Smooth muscle cell of the brain vasculature (primary cell): ENCODE measurements around the gene AKAP8L.

Source experiments
- DNase-seq: peaks from one replicate; pipeline ENCODE4 v3.0.0-alpha.2; 2012; ENCODE audit warnings: low read depth, low spot score

Gene AKAP8L

DNA sequence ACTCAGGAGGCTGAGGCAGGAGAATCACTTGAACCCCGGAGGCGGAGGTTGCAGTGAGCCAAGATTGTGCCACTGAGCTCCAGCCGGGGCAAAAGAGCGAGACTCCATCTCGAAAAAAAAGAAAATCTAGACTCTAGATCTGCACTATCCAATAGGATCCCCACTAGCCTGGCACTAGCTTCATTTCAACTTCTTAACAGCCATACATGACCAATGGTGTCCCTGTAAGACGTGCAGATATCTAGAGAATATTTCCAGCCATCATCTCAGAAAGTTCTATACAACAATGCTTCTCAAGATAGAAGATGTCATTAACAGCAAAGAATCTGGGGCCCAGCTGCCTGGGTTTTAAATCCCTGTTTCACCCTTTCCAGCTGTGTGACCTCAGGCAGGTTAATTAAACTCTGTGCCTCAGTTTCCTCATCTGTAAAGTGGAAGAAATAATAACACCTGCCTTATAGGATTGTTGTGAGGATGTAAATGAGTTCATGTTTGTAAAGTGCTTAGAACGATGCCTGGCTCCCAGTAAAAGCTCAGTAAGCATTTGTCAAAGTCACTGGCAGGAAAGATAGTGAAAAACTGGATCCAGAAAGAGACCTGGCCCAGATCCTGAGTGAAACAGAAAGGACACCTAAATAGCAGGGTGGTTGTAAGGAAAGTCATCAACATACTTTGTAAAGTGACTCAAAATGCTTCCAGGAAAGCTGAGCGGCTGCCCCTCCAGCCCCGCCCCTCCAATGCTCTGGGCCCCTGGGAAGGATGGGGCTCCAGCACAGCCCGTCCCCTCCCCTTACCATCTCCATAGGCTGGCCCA lies 17.4 kb upstream of the AKAP8L start:
- DNase-seq: no peak

- no peak for DNase-seq
These were observed 14.8 kb upstream of the AKAP8L start for GRCh38 chr19:15433519-15434069.

DNA sequence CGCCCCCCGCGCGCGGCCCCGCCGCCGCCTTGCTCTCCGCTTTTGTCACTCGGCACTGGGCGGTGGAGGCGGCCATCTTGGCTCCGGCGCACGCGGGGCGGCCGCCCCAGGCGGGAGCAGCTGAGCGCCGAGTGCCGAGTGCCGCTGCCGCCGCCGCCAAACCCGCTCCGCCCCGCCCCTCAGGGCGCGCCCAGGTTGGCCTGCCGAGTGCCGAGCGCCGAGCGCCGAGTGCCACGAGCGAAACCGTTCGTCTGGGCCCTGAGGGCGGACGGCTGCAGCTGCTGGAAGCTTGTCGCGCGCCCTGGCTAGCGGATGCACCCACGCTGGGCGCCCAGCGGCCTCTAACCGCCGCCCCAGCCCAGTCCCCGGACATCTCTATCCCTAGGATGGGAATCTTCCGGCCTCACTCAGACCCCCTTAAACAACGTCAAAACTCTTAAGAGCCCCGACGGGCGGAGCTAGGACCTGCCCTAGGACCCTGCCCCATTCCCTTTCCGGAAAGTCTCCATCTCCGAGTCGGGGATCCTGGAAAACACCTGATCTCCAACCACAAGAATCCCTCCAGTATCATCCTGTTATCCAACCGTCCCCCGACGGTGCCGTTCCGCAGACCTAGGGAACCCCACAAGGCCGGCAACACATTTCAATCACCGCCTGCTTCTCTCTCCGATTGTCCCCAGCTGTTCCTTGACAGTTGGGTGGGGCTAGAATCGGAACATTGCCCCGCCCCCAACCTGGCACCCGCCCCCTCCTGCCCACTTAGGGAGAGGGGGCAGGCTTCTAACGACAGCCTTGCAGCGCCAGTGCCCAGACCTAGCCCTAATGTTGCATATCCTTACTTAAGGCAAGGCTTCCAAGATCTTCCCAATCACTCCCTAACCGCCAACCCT lies 14.1 kb upstream of the AKAP8L start:
- DNase-seq: peak; percentile 77

DNA sequence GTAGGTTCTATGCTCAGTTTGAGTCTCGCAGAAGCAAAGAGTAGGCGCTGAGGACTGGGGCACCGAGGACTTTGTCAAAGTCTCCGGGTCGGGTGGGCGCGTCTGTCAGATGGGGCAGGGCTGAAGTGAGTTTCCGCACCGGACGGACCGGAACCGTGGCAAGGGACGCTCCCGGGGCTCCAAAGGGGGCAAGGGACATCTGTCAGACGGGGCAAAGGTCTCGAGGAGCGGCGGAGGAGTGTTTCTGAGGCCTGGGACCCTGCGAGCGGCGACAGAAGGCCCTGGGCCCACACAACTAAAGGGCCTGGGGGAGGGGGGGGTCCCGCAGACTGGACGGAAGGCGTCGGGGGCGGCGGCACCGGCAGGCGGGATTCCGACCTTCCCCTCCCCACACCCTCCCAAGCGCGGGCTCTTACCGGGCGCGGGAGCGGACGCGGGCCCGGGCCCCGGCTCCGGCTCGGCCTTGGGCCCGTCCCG lies 13.3 kb upstream of the AKAP8L start:
- DNase-seq: no peak

DNA sequence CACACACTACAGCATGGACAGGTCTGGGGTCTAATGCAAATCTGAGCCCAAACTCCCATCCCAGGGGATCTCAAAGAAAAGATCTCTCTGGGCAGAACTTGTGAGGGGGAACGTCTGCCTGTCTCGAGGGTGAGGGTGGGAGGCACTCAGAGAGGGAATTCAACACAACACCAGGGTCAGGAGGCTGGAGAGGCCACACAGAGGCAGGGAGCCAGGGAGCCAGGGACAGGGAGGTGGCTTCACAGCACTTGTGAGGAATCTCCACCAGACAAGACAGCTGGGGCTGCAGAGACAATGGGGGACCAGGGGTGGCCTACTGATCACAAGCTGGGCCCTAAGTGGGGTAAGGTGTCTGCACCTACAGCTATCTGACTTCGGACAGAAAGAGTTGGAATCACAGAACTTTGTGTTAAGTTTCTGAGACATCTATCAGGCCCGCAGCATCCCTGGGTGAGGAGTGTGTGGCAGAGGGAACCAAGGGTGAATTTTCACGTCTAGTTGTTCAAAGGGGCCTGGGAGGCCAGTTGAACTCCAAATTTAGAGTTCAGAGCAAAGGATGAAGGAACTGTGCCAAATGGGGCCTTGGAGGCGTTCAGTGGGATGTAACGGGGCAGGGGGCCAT lies 12.7 kb upstream of the AKAP8L start:
- DNase-seq: no peak

GRCh38 chr19:15430526-15431120 lies 11.8 kb upstream of the AKAP8L start:
- DNase-seq: no peak

- DNase-seq: no peak
These were observed 11.2 kb upstream of the AKAP8L start for GRCh38 chr19:15429825-15430467.

GRCh38 chr19:15428956-15429824 lies 10.4 kb upstream of the AKAP8L start:
- DNase-seq: no peak

DNA sequence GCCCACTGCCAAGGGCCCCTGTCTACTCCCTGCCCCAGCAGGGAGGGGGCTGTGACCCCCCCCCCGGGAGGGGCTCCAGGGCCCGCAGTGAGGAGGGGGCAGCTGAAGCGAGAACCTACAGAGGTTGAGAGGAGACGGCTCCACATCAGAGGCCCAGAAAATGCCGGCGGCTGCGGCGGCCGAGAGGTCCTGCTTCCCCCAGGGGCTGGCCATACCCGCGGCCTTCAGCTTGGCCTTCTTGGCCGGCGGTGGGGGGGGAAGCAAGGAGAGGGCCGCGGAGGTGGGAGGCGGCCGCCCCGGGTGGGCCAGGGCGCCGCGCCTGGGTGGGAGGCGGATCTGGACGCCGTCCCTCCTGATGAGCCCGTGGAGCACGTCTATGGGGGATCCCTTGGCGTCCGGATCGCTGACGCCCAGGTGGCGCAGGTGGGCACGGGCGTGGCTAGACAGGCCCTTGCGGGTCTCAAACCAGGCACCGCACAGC lies 9.2 kb upstream of the AKAP8L start:
- DNase-seq: no peak

DNA sequence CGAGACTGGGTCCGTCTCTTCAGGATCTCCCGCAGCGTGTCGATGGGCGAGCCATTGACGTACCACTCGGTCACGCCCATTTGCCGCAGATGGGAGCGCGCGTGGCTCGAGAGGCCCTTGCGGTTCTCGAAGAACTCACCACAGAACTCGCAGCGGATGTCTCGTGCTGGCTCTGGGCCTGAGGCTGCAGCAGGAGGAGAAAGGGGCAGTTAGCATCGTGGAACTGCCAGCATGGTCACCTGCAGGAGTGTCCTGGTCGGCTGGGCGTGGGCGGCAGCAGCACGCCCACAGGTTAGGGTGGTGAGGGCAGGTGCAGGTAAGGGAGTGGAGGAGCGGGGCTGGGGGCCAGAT lies 8.5 kb upstream of the AKAP8L start:
- no peak for DNase-seq

DNA sequence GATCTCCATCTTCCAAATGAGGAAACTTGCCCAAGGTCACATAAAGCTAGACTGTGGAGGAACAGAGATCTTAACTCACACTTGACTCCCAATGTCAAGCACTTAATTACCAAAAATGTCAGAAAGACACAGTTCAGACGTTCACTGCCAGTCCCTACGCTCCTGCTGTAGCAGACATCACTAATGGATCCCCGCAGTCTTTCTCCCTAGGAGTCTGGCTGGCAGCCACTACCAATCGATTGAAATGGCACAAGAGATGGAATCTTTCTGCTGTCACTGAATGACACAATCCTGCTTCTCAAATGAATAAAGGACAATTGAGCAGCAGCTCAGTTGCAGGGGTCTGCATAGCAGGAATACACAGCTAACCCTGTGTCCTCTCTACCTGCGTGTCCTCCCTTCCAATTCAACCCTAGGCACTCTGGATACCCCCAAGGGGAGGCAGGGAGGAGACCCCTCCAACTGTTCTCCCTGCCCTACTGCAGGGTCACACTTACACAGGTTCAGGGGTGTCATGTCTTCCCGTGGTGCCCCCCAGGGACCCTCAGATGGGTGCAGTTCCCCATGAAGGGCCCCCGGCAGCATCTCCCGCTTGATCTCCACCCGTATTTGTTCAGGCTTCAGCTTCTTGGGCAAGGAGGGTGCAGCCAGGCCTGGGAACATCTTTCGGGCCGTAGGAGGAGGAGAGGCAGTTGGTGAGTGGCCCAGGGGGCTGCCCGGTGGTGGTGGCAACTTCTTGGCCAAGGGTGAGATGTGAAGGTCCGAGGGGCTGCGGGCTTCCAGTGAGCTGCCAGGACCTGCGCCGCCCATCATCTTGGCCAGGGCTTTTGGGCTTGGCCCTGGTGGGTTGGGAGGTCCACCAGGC lies 7.9 kb upstream of the AKAP8L start:
- no peak for DNase-seq

GRCh38 chr19:15425321-15425950 lies 6.6 kb upstream of the AKAP8L start:
- DNase-seq: no peak

GRCh38 chr19:15424692-15425272 lies 6.0 kb upstream of the AKAP8L start:
- DNase-seq: no peak

- DNase-seq: no peak
These were observed 5.3 kb upstream of the AKAP8L start for GRCh38 chr19:15424121-15424520.

GRCh38 chr19:15423130-15423529 lies 4.3 kb upstream of the AKAP8L start:
- no peak for DNase-seq

GRCh38 chr19:15422296-15423075 lies 3.7 kb upstream of the AKAP8L start:
- no peak for DNase-seq

DNA sequence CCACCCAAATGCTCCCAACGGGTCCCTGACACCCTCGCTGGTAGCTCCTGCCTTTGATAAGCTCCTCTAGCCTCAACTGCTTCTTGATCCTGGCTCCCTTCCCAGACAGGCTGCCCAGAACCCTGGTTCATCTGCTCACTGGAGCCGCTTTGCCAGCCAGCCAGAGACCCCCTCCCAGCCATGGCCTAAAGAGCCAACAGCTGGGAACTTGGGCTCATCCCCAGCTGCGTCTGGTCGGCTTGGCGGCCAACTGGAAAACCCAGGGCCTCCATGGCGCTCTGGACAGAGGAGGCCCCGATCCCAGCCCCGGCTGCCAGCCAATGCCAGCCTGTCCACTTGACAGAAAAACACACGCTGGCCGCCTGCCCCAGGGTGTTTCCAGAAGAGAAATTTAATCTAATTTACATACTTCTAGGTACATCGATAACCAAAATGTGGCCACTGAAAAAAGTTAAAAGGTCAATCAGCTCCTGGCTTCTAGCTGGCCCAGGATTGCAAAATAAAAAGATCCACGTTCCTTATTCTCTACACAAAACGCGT lies 3.0 kb upstream of the AKAP8L start:
- DNase-seq: no peak
